Measurements from ENCODE around the gene MT1M. TPM values are rescaled to one million over a fixed set of nuclear protein-coding genes. Genes with fewer than 3 reads are reported as not detected.

Gene MT1M
- total RNA-seq, 4 donors from 2014 or later, result 38.5 to 103 (median 53.2) TPM

DNA sequence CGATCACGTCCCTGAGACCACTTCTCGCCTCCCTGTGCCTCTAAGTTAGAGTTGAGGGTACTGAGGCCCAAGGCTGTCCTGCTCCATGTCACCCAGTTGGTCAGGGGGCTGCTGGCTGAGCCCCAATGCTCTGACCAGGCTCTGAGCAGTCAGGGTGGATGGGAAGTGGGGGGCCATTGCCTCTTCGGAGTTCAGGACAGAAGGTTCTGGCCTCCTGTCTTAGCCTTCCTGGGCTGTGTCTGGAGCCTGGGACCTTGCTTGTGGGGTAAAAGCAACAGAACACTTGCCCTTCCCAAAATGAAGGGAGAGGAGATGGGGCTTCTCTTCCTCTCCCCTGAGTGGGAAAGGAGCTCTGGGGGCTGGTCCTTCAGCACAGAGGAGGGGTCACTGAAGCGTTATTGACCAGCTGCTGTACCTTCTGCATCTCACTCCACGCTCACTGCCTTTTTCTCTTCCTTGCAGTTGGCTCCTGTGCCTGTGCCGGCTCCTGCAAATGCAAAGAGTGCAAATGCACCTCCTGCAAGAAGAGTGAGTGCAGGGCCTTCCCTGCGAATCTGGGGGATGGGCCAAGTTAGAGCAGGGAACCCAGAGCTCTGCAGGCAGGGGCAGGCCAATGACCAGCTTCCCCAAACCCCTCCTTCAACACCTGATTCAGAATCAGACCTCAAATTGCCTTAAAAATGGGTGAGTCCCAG lies 50.4 kb downstream of the MT1M start:
- Histone ChIP-seq H3K27ac (peak overlapping the region; percentile 6 to 87 (median 78)), H3K9me3 (peaks cover 0 to 7% (median 0%) of the 10 kb centered on the region in 4 donors), H3K4me3 (peak overlapping the region; percentile 33 to 74 (median 58)), H3K36me3 (peaks cover 0 to 16% (median 0%) of the 10 kb centered on the region in 3 donors), H3K27me3 (no peaks in the 10 kb centered on the region), H3K4me1 (peaks cover 0 to 33% (median 5%) of the 10 kb centered on the region in 4 donors)
- DNase-seq (ENCODE audit: low spot score in 2 of 2), result no peak
- whole genome bisulfite sequencing, 2 donors, result 27 to 41% methylated on average over 8 of the region's 8 CpGs
- TF ChIP-seq POLR2A (IDR thresholded peaks at IDR 0.05) (no peak), EP300 (IDR thresholded peaks at IDR 0.05) (no peak)
- TF ChIP-seq, protein P1, sequence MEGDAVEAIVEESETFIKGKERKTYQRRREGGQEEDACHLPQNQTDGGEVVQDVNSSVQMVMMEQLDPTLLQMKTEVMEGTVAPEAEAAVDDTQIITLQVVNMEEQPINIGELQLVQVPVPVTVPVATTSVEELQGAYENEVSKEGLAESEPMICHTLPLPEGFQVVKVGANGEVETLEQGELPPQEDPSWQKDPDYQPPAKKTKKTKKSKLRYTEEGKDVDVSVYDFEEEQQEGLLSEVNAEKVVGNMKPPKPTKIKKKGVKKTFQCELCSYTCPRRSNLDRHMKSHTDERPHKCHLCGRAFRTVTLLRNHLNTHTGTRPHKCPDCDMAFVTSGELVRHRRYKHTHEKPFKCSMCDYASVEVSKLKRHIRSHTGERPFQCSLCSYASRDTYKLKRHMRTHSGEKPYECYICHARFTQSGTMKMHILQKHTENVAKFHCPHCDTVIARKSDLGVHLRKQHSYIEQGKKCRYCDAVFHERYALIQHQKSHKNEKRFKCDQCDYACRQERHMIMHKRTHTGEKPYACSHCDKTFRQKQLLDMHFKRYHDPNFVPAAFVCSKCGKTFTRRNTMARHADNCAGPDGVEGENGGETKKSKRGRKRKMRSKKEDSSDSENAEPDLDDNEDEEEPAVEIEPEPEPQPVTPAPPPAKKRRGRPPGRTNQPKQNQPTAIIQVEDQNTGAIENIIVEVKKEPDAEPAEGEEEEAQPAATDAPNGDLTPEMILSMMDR (IDR thresholded peaks at IDR 0.05), result no peak

Other genes starting within 250 kb of the MT1M start
- gene AMFR, start 207.1 kb upstream of the MT1M start, total RNA-seq, result 100 to 1,000 TPM; 263 to 334 (median 292) TPM
- gene NUDT21, start 181.3 kb upstream of the MT1M start, total RNA-seq, result 10 to 100 TPM; 41.5 to 57.3 (median 47.2) TPM
- 10 to 100 TPM; 28.8 to 39.6 (median 35.6) TPM for gene OGFOD1, start 181.1 kb upstream of the MT1M start, total RNA-seq
- 100 to 1,000 TPM in 3 of 4 donors, 10 to 100 TPM in 1; 79.8 to 144 (median 120) TPM for gene BBS2, start 112.6 kb upstream of the MT1M start, total RNA-seq
- not detected for gene MT4, start 67.6 kb upstream of the MT1M start, total RNA-seq
- gene MT3, start 43.1 kb upstream of the MT1M start, total RNA-seq, result 100 to 1,000 TPM in 3 of 4 donors, 10 to 100 TPM in 1; 92.4 to 291 (median 156) TPM
- 100 to 1,000 TPM; 154 to 612 (median 354) TPM for gene MT2A, start 24.1 kb upstream of the MT1M start, total RNA-seq
- 1,000 to 10,000 TPM in 1 of 4 donors, 100 to 1,000 TPM in 3; 229 to 1,068 (median 290) TPM for gene MT1E, start 6.9 kb upstream of the MT1M start, total RNA-seq
- gene MT1A, start 6.0 kb downstream of the MT1M start, total RNA-seq, result 100 to 1,000 TPM in 1 of 4 donors, 10 to 100 TPM in 2, not detected in 1; 18.8 to 365 (median 93.3) TPM
- not detected for gene MT1B, start 19.2 kb downstream of the MT1M start, total RNA-seq
- 10 to 100 TPM in 2 of 4 donors, 1 to 10 TPM in 2; 3.0 to 34.3 (median 11.3) TPM for gene MT1F, start 25.3 kb downstream of the MT1M start, total RNA-seq
- gene MT1G, start 35.4 kb downstream of the MT1M start, total RNA-seq, result 10 to 100 TPM in 3 of 4 donors, not detected in 1; 41.1 to 87.7 (median 49.2) TPM
- 1 to 10 TPM in 2 of 4 donors, not detected in 2; 2.4 to 5.1 TPM for gene MT1H, start 37.2 kb downstream of the MT1M start, total RNA-seq
- 1,000 to 10,000 TPM in 2 of 4 donors, 100 to 1,000 TPM in 2; 457 to 1,918 (median 1,024) TPM for gene MT1X, start 49.8 kb downstream of the MT1M start, total RNA-seq
- 10 to 100 TPM; 27.6 to 65.7 (median 43.8) TPM for gene NUP93, start 97.5 kb downstream of the MT1M start, total RNA-seq
- not detected for gene SLC12A3, start 232.5 kb downstream of the MT1M start, total RNA-seq

Measured in tibial nerve (tissue), 4 donors.